ENCODE measurements around the gene PRND. TPM values are rescaled to one million over a fixed set of nuclear protein-coding genes. Genes with fewer than 3 reads are reported as not detected.

PRND gene
- total RNA-seq, 1 experiment from 2014 or later = not detected

- ChIA-PET POLR2A (ENCODE audit: unreplicated experiment) (no interaction called here), CTCF (no interaction called here)
- H3K27ac ChIP-seq = no peak overlapping the region
- H4K20me1 ChIP-seq (ENCODE audit: insufficient read depth) = no peaks in the 10 kb centered on the region
- H3K36me3 ChIP-seq (ENCODE audit: low read depth) = no peaks in the 10 kb centered on the region
- intact Hi-C loops (cut with micrococcal nuclease; ENCODE audit: unreplicated experiment) = no loop called here
- BruUV-seq (replicated peaks) = no TSS peak
- no peaks in the 10 kb centered on the region for H3K4me1 ChIP-seq (replicated peaks; ENCODE audit: insufficient read depth)
- H3K27me3 ChIP-seq (ENCODE audit: insufficient read depth, low read depth) = no peaks in the 10 kb centered on the region
- no peak overlapping the region for H3K4me3 ChIP-seq
- H3F3A ChIP-seq (ENCODE audit: insufficient read depth, low read depth) = no peaks in the 10 kb centered on the region
- no peaks in the 10 kb centered on the region for H3K9me2 ChIP-seq (ENCODE audit: insufficient read depth)
- no peaks in the 10 kb centered on the region for H3K79me2 ChIP-seq (ENCODE audit: low read depth)
- H3K9me3 ChIP-seq (ENCODE audit: insufficient read depth, low read depth) = no peaks in the 10 kb centered on the region
- no peak for TF ChIP-seq EZH2 (IDR thresholded peaks at IDR 0.05; ENCODE audit: low read depth)
- TF ChIP-seq, protein P1, sequence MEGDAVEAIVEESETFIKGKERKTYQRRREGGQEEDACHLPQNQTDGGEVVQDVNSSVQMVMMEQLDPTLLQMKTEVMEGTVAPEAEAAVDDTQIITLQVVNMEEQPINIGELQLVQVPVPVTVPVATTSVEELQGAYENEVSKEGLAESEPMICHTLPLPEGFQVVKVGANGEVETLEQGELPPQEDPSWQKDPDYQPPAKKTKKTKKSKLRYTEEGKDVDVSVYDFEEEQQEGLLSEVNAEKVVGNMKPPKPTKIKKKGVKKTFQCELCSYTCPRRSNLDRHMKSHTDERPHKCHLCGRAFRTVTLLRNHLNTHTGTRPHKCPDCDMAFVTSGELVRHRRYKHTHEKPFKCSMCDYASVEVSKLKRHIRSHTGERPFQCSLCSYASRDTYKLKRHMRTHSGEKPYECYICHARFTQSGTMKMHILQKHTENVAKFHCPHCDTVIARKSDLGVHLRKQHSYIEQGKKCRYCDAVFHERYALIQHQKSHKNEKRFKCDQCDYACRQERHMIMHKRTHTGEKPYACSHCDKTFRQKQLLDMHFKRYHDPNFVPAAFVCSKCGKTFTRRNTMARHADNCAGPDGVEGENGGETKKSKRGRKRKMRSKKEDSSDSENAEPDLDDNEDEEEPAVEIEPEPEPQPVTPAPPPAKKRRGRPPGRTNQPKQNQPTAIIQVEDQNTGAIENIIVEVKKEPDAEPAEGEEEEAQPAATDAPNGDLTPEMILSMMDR (conservative IDR thresholded peaks at IDR 0.05) = no peak
- no peak overlapping the region for H2AFZ ChIP-seq
- H3K4me2 ChIP-seq = no peak overlapping the region
- DNase-seq = no peak
Observed at GRCh38 chr20:4769328-4769727, 47.6 kb downstream of the PRND start.

DNA sequence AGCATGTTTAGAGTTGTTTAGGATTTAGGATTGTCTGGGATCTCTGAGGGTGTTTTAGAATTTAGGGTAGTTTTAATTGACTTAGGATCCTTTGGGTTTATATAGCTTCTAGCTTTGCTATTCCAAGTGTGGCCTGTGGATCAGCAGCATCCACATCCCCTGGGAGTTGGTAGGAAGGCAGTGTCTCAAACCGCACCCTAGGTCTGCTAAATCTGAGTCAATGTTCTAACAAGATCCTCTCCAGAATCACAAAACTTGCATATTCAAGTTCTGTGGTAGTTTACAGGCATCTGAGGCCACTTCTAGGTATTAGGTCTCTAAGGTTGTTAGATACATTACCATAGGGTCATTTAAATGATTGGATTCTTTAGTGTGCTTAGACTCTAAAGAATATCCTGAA lies 48.3 kb downstream of the PRND start:
- intact Hi-C loops (cut with micrococcal nuclease; ENCODE audit: unreplicated experiment) = no loop called here
- ChIA-PET POLR2A (ENCODE audit: unreplicated experiment) (no interaction called here), CTCF (no interaction called here)
- Histone ChIP-seq H3K4me3 (no peak overlapping the region), H2AFZ (no peak overlapping the region), H3K9me2 (ENCODE audit: insufficient read depth) (no peaks in the 10 kb centered on the region), H4K20me1 (ENCODE audit: insufficient read depth) (no peaks in the 10 kb centered on the region), H3K27ac (no peak overlapping the region), H3F3A (ENCODE audit: insufficient read depth, low read depth) (no peaks in the 10 kb centered on the region), H3K9me3 (ENCODE audit: insufficient read depth, low read depth) (no peaks in the 10 kb centered on the region), H3K4me1 (replicated peaks; ENCODE audit: insufficient read depth) (no peaks in the 10 kb centered on the region), H3K36me3 (ENCODE audit: low read depth) (no peaks in the 10 kb centered on the region), H3K4me2 (no peak overlapping the region), H3K27me3 (ENCODE audit: insufficient read depth, low read depth) (no peaks in the 10 kb centered on the region), H3K79me2 (ENCODE audit: low read depth) (no peaks in the 10 kb centered on the region)
- no peak for DNase-seq
- TF ChIP-seq, protein P1 (conservative IDR thresholded peaks at IDR 0.05) = no peak
- TF ChIP-seq EZH2 (IDR thresholded peaks at IDR 0.05; ENCODE audit: low read depth) = no peak
- BruUV-seq (replicated peaks) = no TSS peak

DNA sequence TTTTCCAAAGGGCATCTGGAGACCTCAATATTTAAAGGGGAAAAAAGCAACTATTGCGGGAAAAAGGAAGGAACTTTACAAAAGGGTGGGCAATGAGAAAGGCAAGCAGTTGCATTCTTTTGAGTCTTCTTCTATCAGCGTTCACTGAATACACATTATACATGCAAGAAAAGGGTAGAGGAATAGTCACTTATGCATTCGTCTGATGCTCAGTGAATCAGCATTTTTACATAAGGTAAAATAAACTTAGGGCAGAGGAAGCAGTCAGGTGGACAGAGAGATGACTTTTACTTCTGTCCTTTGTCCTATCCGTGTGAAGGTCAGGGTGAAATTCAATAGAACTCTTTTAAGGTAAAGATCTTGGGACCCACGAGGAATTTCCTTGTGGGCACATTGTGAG lies 49.3 kb downstream of the PRND start:
- H3K27me3 ChIP-seq (ENCODE audit: insufficient read depth, low read depth) = no peaks in the 10 kb centered on the region
- no peak for DNase-seq
- H2AFZ ChIP-seq = no peak overlapping the region
- TF ChIP-seq EZH2 (IDR thresholded peaks at IDR 0.05; ENCODE audit: low read depth) = no peak
- TF ChIP-seq, protein P1 (conservative IDR thresholded peaks at IDR 0.05) = no peak
- no peaks in the 10 kb centered on the region for H3K9me3 ChIP-seq (ENCODE audit: insufficient read depth, low read depth)
- H3K4me3 ChIP-seq = no peak overlapping the region
- ChIA-PET POLR2A (ENCODE audit: unreplicated experiment) (no interaction called here), CTCF (no interaction called here)
- no peaks in the 10 kb centered on the region for H3K9me2 ChIP-seq (ENCODE audit: insufficient read depth)
- H3K79me2 ChIP-seq (ENCODE audit: low read depth) = no peaks in the 10 kb centered on the region
- H3K27ac ChIP-seq = no peak overlapping the region
- no peaks in the 10 kb centered on the region for H3K36me3 ChIP-seq (ENCODE audit: low read depth)
- no peaks in the 10 kb centered on the region for H3F3A ChIP-seq (ENCODE audit: insufficient read depth, low read depth)
- H3K4me2 ChIP-seq = no peak overlapping the region
- BruUV-seq (replicated peaks) = no TSS peak
- no peaks in the 10 kb centered on the region for H3K4me1 ChIP-seq (replicated peaks; ENCODE audit: insufficient read depth)
- no peaks in the 10 kb centered on the region for H4K20me1 ChIP-seq (ENCODE audit: insufficient read depth)
- intact Hi-C loops (cut with micrococcal nuclease; ENCODE audit: unreplicated experiment) = no loop called here

All from PC-9 (cell line).